22Rv1 (cell line): ENCODE results near the gene PDGFD.

Experiments
- CTCF ChIP-seq: fragments of 450-650 bp; IDR thresholded peaks from 2 replicates; pipeline ENCODE4 v1.5.1; 2017; ENCODE audit warnings: mild to moderate bottlenecking
- ZFX ChIP-seq: fragments of 450-650 bp; IDR thresholded peaks from 2 replicates; pipeline ENCODE4 v1.6.1; 2017; ENCODE audit warnings: antibody characterized with exemption, borderline replicate concordance

- TF ChIP-seq CTCF (no peak), ZFX (no peak)
These were observed 89.8 kb downstream of the PDGFD start for GRCh38 chr11:104073950-104074705.
